NCI-H2029 (cell line): Measurements from ENCODE around the gene MMP25.
"Not testable (repeated sequence)": the region's sequence is repeated elsewhere in the genome, so short reads cannot be mapped to it uniquely, and the experiment has no call there.

Experiments used
- DNase-seq: peaks from one replicate; lab custom pipeline; 2025; lab: John Stamatoyannopoulos, UW

The MMP25 gene

DNA sequence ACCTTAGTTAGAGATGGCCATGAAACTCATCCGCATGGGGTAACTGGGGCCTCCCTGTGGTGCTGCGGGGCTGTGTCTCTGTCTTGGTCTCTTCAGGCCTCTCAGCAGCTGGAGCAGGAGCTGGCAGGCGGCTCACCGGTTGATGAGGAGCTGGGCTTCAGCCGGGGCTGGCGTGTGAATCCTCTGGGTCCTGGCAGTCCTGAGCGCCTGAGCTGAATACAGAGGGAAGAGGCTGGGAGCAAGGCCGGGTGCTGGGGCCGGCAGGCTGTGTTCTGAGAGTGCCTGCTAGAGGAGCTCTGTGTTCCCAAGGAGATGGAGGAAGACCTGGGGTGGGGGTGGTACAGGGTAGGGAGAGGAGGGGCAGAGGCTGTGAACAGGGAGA, 9.4 kb downstream of the MMP25 start:
- not testable (repeated sequence) for DNase-seq

DNA sequence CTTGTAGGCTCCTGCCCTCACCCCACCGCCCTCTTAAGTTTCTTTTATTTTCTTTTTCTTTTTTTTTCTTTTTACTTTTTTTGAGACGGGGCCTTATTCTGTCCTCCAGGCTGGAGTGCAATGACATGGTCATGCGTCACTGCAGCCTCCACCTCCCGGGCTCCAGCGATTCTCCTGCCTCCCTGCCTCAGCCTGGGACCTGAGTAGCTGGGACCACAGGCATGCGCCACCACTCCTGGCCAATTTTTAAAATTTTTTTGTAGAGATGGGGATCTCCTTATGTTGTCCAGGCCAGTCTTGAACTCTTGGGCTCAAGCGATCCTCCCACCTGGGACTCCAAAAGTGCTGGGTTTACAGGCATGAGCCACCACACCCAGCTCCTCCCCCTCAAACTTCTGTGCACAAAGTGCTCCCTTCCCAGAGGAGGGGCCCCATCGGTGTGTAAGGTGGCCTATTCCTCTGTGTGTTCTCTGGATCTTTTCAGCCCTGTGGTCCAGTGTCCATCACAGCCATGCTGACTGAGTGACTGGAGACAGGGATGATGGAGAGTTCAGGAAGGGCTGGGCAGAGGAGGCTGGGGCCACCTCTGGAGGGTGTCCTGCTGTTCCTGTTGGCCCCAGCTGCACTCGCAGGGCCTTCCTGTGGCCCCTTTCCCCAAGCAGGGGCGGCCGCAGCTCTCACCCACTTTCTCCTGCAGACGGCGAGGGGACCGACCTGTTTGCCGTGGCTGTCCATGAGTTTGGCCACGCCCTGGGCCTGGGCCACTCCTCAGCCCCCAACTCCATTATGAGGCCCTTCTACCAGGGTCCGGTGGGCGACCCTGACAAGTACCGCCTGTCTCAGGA, 10.2 kb downstream of the MMP25 start:
- DNase-seq: no peak

DNA sequence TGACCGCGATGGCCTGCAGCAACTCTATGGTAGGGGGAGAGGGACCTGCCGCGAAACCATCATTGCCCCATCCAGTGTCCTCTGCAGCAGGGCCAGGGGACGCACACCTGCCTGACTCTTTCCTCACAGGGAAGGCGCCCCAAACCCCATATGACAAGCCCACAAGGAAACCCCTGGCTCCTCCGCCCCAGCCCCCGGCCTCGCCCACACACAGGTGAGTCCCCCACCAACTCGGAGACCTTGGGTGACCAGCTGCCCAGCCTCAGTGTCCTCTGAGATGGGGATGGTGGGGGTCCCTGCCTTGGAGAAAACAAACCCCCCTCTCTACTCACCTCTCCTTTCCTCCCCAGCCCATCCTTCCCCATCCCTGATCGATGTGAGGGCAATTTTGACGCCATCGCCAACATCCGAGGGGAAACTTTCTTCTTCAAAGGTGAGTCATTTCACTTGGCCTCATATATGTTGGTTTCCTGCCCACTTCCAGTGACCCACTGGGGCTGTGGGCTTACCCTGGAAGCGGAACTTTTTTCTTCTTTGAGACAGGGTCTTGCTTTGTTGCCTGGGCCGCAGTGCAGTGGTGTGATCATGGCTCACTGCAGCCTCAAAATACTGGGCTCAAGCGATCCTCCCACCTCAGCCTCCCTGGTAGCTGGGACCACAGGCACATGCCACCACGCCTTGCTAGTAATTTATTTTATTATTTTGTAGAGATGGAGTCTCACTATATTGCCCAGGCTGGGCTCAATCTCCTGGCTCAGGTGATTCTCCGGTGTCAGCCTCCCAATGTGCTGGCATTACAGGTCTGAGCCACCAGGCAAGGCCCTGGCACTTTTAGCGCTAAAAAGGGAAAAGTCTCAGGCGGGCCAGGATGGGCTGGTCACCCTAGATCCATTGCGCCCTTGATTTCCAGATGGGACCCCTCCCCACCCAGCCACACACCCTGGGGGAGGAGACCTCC, 11.1 kb downstream of the MMP25 start:
- DNase-seq: no peak

DNA sequence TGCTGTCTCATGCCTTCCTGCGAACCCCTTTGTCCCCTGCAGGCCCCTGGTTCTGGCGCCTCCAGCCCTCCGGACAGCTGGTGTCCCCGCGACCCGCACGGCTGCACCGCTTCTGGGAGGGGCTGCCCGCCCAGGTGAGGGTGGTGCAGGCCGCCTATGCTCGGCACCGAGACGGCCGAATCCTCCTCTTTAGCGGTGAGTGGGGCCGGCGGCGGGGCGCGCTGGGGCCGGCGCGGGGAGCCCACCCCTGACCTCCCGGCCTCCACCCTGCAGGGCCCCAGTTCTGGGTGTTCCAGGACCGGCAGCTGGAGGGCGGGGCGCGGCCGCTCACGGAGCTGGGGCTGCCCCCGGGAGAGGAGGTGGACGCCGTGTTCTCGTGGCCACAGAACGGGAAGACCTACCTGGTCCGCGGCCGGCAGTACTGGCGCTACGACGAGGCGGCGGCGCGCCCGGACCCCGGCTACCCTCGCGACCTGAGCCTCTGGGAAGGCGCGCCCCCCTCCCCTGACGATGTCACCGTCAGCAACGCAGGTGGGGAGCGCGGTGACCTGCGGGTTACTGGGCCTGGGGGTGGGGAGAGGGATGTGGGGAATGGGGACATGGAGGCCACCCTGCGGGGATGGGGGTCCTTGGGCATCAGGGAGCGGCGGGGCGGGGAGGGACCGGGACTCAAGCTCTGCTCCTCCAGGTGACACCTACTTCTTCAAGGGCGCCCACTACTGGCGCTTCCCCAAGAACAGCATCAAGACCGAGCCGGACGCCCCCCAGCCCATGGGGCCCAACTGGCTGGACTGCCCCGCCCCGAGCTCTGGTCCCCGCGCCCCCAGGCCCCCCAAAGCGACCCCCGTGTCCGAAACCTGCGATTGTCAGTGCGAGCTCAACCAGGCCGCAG, 12.0 kb downstream of the MMP25 start:
- no peak for DNase-seq

DNA sequence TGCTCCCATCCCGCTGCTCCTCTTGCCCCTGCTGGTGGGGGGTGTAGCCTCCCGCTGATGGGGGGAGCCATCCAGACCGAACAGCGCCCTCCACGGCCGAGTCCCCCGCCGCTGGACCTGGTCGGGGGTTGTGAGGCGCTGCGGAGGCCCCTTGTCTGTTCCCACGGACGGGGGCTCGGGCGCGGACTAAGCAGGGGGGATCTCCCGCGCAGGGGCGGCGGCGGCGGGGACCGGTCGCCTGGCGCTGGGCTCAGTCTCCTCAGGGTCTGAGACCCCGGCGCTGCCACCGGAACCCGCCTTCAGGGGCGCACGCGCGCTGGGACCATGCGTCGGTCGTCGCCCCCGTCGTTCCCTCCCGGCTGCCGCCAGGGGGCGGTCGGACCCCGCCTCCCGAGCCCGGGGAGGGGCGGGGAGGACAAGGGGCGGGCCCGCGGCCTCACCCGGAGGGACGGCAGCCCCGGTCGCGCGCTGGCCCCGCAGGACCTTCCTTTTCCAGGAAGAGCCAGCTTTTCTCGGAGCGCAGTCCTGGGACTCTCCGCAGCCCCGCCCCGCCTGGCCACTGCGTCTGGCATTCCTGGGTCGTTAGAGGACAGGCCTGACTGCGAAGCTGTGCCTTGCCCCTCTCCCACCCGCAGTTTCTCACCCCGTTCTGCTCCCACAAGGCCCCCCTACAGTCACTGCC, 12.8 kb downstream of the MMP25 start:
- peak; percentile 65 for DNase-seq

DNA sequence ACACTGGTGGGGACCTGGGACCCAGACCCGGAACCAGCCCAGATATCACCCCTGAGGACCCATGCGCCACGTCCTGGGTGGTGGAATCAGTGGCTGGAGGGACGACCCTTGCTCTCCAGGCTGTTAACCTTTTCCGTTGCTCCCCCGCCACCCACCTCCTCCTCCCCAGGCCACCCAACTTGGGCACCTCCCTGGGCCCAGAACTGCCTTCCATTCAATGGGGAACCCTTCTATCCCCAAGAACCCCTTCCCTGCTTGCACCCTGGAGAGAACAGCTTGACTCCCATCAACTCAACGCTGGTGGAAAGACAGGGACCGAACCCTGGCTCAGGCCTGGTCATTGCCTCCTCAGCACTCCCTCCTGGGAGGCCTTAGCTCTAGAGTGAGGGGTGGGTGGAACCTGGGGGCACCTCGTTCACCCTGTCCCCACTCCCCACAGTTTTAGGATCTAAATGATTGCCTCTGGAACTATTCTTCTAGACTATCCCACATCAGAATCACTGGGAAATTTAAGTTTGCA, 13.4 kb downstream of the MMP25 start:
- no peak for DNase-seq

DNA sequence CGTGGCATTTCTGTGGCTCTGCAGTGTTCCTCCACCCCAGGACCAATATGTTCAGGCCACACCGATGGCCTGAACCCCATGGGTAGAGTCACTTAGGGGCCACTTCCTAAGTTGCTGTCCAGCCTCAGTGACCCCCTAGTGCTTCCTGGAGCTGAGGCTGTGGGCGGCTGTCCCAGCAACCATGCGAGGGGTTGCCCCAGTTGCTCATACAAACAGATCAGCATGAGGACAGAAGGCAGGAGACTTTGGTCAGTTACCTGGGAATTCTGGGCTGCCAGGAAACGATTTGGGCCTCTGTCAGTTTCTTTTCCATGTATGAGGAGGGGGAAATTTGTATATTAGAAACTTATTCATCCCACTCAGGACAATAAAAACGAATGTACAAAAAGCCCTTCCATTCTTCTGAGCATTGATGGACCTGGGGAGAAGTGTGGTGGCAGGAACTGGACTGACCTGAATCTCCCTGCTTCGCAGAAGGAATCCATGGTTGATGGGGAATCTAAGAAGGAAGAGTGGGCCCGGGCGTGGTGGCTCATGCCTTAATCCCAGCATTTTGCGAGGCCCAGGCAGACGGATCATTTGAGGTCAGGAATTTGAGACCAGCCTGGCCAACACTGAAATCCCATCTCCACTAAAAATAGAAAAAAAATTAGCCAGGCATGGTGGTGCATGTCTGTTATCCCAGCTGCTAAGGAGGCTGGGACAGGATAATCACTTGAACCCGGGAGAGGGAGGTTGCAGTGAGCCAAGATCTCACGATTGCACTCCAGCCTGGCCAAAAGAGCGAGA, 14.2 kb downstream of the MMP25 start:
- DNase-seq: no peak

DNA sequence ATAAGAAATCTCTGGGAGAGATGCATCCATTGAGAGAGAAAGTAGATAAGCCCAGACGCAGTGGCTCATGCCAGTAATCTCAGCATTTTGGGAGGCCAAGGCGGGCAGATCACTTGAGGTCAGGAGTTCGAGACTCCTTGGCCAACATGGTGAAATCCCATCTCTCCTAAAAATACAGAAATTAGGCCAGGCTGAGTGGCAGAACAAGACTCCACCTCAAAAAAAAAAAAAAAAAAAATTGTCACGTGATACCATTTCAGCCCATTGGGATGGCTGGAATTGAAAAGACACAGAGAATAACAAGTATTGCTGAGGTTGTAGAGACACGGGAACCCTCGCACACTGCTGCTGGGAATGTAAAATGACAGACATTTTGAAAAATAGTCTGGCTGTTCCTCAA, 16.2 kb downstream of the MMP25 start:
- DNase-seq: no peak

DNA sequence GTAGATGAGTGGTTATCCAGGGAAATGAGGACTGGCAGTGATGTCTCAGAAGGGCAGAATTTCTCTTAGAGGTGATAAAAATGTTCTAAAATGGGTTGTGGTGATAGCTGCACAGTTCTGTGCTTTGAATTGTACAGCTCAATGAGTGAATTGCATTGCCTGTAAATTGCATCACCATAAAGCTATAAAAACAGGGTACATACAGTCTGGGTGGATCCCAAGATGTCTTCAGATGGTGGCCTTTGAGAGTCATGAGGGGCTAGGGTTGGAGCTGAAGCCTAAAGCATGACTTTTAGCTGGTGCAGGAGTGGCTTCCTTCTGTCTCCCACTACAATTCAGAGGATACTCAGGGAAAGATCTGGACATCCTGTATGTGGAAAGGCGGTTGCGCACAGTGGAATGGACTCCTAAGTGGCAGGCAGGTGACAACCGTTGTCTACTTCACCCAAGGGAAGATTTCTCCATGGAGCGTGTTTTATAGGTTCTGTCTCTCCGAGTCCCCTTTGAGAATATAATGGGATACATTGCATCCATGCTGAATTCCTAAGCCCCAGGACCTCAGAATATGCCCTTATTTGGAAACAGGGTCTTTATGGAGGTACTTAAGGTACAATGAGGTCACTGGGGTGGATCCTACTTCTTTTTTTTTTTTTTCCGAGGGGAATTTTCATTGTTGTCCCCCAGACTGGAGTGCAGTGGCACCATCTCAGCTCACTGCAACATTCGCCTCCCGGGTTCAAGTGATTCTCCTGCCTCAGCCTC, 17.4 kb downstream of the MMP25 start:
- DNase-seq: no peak

DNA sequence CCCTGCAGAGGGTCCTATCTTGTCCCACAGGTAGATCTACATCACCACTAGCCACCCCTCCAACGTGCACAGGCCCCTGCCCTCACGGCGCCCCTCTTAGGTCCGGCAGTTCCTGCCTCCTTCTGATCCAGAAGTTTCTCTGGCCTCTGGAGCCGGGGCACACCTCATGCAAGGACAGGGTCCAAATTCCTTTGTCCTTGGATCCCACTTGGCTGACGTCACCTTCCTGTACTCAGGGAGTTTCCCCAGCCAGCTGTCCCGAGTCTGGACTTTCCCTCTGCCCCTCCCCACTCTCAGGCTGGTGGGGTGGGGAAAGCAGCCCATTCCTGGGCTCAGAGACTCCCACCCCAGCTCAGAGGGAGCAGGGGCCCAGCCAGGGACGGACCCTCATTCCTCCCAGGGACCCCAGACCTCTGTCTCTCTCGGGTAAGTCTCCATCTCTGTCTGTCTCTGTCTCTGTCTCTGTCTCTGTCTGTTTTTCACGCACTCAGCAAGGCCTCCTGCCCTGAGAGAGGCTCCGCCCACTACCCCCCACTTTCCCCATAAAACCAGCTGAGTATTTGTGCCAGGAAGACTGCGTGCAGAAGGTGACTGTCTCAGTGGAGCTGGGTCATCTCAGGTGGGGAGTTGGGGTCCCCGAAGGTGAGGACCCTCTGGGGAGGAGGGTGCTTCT, 18.8 kb downstream of the MMP25 start, which contains the start of gene IL32:
IL32 (plus strand) TSS at position 572 of the 673 bp plus-strand sequence. CDS start 172 bp downstream, outside the sequence.
- DNase-seq: no peak

DNA sequence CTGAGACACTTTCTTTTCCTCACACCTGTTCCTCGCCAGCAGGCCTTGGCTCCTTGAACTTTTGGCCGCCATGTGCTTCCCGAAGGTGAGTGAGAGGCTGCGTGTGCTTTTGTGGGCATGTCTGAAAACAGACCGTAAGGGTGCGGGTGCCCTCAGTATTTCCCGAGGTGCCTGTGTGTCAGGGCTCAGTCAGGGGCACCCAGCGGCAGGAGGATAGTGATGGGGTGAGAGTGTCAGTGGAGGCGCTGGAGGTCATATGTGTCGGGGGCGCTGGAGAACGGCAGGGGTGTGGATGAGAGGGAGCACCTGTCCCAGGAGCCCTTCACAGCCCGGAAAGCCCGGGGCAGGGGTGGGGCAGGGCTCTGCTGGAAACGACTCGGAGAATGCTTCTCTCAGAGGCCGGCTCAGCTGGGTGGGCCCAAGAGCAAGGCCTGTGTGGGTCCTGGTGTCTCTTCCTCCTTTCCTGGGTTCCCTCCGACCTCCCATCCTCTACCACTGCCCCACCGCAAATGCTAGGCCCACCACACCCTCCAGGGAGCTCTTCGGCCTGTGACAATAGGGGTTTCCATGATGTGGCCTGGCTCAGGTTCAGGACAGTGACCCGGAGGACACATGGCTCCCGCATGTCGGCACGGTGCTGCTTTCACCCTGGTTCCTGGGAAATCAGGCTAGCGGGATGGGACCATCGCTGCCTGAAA, 19.5 kb downstream of the MMP25 start:
- no peak for DNase-seq

DNA sequence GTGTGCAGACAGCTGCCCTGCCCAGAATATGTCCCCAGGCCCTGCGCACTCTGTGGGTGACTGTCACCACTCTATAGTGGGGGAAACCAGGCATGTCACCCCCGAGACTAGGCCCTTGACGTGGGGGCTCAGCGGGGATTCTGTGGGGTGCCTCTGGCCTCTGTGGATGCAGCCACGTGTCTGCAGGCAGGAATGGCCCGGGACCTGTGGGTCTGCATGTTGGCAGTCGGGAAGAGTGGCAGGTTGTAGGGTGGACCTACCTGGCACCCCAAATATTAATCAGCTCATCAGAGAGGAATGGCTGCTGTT, 20.0 kb downstream of the MMP25 start:
- no peak for DNase-seq

DNA sequence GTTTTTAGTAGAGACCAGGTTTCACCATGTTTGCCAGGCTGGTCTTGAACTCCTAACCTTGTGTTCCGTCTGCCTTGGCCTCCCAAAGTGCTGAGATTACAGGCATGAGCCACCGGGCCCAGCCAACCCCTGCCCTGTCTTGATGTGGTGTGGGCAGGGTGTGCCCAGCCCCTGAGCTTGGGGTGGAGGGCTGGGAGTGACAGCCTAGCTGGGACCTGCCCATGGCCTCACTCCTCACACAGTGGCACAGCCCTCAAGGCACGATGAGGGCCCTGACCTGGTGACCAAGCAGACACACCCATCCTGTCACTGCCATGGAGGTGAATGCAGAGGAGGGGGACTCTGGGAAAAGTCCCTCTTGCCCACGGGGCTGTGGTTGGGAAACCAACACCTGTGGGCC, 22.1 kb downstream of the MMP25 start:
- DNase-seq: no peak

DNA sequence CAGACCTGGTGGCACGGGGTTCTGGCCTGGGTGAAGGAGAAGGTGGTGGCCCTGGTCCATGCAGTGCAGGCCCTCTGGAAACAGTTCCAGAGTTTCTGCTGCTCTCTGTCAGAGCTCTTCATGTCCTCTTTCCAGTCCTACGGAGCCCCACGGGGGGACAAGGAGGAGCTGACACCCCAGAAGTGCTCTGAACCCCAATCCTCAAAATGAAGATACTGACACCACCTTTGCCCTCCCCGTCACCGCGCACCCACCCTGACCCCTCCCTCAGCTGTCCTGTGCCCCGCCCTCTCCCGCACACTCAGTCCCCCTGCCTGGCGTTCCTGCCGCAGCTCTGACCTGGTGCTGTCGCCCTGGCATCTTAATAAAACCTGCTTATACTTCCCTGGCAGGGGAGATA, 22.8 kb downstream of the MMP25 start:
- DNase-seq: not testable (repeated sequence)

DNA sequence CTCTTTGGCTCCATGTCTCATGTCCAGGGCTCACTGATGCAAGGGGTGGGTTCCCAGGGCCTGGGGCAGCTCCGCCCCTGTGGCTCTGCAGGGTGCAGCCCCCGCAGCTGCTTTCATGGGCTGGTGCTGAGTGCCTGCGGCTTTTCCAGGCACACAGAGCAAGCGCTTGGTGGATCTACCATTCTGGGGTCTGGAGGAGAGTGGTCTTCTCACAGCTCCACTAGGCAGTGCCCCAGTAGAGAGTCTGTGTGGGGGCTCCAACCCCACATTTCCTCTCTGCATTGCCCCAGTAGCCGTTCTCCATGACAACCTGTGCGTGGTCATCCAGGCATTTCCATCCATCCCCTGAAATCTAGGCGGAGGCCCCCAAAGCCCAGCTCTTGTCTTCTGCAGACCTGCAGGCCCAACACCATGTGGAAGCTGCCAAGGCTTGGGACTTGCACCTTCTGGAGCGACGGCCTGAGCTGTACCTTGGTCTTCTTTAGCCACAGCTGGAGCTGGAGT, 24.3 kb downstream of the MMP25 start:
- no peak for DNase-seq

DNA sequence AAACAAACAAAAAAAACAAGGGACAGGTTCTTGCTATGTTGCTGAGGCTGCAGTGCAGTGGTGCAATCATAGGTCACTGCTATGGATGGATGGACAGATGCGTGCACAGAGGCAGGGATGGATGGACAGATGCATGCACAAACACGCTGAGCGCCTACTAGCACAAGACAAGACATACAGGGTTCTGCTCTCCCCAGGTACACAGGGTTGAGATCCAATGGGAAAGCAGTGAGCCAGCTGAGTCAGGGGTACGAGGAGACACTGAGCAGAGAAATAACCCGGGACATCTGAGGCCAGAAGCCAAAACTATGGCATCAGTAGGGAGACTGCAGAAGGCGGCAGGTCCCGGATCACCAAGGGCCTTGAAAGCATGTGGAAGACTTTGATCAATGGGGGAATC, 25.3 kb downstream of the MMP25 start:
- DNase-seq: no peak

DNA sequence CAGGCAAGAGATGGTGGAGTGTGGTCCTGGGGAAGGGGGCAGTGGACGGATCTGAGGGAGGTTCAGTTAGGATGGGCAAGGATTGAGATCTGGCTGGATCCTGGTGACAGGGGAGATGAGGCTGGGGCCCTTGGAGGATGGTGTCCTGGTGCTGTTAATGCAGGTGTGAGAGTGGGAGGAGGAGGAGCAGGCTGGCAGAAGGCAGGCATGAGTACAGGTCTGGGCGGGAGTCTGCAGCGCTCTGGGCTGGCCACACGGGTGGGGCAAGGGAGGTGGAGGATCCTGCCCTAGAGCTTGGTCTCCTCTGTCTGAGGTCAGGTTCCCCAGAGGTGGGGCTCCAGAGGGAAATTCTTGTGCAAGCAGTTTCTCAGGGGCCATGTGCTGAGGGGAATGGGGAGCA, 25.8 kb downstream of the MMP25 start:
- not testable (repeated sequence) for DNase-seq

DNA sequence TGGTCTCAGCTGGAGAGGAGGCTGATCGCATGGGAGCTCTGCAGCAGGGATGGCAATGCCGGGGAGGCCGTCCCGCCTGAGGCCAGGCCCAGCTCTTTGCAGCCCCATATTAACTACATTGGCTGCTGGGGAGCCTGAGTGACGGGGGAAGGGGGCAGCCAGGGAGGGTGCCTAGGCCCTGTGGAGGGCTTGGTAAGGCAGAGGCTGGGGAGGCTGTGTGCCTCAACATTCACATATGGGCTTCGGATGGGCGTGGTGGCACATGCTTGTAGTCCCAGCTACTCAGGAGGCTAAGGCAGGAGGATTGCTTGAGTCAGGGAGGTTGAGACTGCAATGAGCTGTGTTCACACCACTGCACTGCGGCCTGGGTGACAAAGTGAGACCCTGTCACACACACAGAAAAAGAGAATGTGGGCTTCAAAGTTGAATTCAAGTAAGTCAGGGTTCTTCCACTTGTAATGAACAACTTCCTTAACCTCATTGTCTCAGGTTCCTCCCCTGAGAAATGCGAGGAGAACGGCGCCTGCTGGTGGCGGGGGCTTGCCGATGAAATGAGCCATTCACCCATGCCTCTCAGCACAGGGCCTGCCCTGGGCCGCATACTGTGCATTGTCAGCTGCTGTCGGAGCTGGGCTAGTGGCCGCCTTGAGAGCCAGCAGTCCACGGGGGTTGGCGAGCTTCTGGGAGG, 26.4 kb downstream of the MMP25 start:
- not testable (repeated sequence) for DNase-seq
